GM18517 (cell line): ENCODE data around the gene ZXDC.

Experiments used
- ATAC-seq: cut with Tn5 transposase; IDR thresholded peaks from one replicate; pipeline ENCODE4 v1.9.1; 2021; ENCODE audit warnings: mild to moderate bottlenecking, moderate library complexity; ENCODE audit not compliant: unreplicated experiment

ZXDC gene

GRCh38 chr3:126398423-126399350 is 77.0 kb downstream of the ZXDC start:
- no peak for ATAC-seq

- no peak for ATAC-seq
Measured at GRCh38 chr3:126397610-126398422, 77.9 kb downstream of the ZXDC start.

- ATAC-seq = no peak
Measured at GRCh38 chr3:126396536-126396935, 79.2 kb downstream of the ZXDC start.

GRCh38 chr3:126395846-126396513 is 79.7 kb downstream of the ZXDC start:
- ATAC-seq = no peak

- no peak for ATAC-seq
Measured at GRCh38 chr3:126394977-126395321, 80.7 kb downstream of the ZXDC start.

GRCh38 chr3:126394179-126394976 is 81.3 kb downstream of the ZXDC start, which contains the start of gene CFAP100:
CFAP100 (plus strand) TSS chr3:126394909; CDS start chr3:126396001, 1,092 bp downstream.
- ATAC-seq = no peak

- ATAC-seq = no peak
Measured at GRCh38 chr3:126393563-126393962, 82.1 kb downstream of the ZXDC start.

GRCh38 chr3:126392246-126392645 is 83.4 kb downstream of the ZXDC start:
- ATAC-seq = no peak

GRCh38 chr3:126391631-126392030 is 84.1 kb downstream of the ZXDC start:
- no peak for ATAC-seq

- no peak for ATAC-seq
Measured at GRCh38 chr3:126390751-126391150, 84.9 kb downstream of the ZXDC start.

GRCh38 chr3:126390201-126390600 is 85.5 kb downstream of the ZXDC start:
- no peak for ATAC-seq

- ATAC-seq = no peak
Measured at GRCh38 chr3:126389794-126390146, 85.9 kb downstream of the ZXDC start.

- no peak for ATAC-seq
Measured at GRCh38 chr3:126389112-126389793, 86.4 kb downstream of the ZXDC start.
